Measurements from ENCODE around the gene PDCD6IP.

The PDCD6IP gene

GRCh38 chr3:33895658-33896057, 97.2 kb downstream of the PDCD6IP start:
- DNase-seq (ENCODE audit: low read depth) = no peak

DNA sequence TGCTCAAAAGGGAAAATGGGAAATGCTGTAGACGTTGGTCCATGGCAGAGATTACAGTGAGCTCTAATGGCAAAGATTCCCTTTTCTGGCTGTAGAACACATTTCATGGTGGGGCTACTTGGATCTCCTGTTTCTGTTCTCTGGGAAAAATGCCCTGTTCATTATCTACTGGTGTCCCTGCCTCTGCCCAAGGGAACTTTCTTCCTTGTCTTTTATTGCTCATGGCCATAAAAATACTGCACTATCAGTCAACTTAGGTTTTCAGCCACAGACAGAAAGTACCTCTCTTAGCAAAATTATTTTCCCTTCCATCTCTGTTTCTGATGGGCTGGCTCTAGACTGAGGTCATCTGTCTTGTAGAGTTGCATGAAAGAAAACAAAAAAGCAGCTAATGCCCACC, 98.9 kb downstream of the PDCD6IP start:
- no peak for DNase-seq (ENCODE audit: low read depth)

- no peak for DNase-seq (ENCODE audit: low read depth)
These were observed 100.5 kb downstream of the PDCD6IP start for GRCh38 chr3:33898901-33899300.

- no peak for DNase-seq (ENCODE audit: low read depth)
These were observed 102.0 kb downstream of the PDCD6IP start for GRCh38 chr3:33900440-33900808.

DNA sequence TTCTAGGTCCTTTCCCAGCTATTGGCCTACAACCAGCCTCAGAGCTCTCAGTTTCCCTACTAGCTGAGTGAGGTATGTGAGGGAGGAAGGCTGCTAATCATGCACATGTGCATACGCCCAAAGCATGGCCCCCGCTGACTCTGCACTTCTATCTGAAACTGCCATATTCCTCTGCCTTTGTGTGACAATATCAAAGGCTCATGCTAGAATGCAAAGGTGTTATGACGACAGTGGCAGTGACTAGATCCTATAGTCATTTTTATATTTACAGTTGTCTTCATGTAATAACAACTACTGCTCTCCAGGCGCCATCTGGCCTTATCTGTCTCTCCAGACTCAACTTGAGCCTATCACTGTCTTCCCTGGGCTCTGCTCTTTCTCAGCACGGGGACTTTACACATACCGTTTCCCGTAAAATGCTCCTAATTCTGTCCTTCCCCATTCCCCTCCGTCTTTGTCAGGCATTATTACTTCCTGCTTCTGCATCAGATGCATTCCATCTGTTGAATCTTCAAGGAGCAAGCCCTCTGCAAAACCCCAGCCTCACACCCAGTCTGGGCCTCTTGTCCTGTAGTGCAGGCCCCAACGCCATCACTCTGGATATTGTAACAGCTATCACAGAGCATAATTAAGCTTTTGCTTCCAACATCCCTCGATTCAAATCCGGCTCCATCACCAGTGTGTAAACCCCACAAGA, 102.5 kb downstream of the PDCD6IP start:
- DNase-seq (ENCODE audit: low read depth) = no peak

GRCh38 chr3:33901862-33902563, 103.6 kb downstream of the PDCD6IP start:
- DNase-seq (ENCODE audit: low read depth) = no peak

DNA sequence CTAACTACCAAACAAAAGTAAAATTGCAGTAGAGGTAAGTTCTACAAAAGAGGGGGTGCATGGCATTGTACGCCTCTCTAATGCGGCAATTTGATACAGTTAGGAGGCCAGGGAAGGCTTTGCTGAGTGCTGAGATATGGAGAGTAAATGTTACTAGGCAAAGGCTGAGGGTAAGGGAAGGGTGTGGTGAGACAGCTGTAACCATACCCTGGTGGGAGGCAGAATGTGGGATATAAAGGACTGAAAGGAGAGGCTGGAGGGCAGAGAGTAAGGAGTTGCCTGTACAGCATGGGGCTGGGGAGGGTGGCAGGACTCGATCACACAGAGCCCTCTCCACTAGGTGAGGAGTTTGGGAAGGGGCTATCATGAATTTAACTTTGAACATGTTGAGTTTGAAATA, 106.3 kb downstream of the PDCD6IP start:
- DNase-seq (ENCODE audit: low read depth) = no peak

DNA sequence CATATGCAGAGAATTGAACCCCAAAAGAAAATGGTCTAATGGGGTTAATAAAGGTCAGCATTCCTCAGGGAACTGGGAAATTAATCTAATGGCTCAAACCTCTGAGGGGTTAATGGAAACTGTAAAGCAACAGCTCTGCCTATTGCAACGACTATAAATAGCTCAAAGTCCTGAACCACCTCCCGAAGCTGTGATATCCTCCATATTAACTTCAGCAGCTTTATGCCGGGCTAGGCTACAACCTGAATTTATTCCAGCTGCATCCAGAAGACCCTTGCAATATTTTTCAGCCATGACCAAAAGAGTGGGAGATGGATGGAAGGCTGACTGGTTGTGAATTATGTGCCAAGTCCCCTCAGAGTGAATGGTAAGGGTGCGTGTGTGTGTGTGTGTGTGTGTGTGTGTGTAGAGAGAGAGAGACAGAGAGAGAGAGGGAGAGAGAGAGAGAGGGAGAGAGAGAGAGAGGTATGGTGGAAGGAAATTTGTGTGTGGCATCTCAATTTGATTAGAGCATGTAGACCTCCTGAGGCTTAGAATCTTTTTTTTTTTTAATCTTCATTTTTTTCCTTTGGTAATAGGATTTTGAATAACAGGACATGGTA, 109.9 kb downstream of the PDCD6IP start:
- no peak for DNase-seq (ENCODE audit: low read depth)

GRCh38 chr3:33909547-33909946, 111.1 kb downstream of the PDCD6IP start:
- no peak for DNase-seq (ENCODE audit: low read depth)

DNA sequence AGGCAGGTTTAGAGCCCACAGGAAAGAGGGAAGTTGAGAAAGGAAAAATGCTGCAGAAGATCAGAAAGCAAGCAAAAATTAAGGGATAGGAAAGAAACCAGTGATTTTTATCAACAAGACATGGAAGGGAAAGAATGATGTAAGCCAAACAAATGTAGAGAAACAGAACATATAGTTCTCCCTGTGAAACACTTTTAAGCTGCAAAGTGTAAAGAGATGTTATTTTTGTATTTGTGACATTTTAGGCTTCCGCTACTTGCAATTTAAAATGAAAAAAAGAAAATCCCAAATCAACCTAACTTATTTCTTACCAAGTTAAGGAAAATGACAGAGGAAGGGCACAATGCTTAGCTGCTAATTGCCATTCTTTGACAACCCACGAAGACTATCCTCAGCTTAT, 111.6 kb downstream of the PDCD6IP start:
- DNase-seq (ENCODE audit: low read depth) = no peak

- peak; percentile 83 for DNase-seq (ENCODE audit: low read depth)
These were observed 113.3 kb downstream of the PDCD6IP start for GRCh38 chr3:33911525-33912322.

- no peak for DNase-seq (ENCODE audit: low read depth)
These were observed 115.8 kb downstream of the PDCD6IP start for GRCh38 chr3:33914212-33914611.

DNA sequence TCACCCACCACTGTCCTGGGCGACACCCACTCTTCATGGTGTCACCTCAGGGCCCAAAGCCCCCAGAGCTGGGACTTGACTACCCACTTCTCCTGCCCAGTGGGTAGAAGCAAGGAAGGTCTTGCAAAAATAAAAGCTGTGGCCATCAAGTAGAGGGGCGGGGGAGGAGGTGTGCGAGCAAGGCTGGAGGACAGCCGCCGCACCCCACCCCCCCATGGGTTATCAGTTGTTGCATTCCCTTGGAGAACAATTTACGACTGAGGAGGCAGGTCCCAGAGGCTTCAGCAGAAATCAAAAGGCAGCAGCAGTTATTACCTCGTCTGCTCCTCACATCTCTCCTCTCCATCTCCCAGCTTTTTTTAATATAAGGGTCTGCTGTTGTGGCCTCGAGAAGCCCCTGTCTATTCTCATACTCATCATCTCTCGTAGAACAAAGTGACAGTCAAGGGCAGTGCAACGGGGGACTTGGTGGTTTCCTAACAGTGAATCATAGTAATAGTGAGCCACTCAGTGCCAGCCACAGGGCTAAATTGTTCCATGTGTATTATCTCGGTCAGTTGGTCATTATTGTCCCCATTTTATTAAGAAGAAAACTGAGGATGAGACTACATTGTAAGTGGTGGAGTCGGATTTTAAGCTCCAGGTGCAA, 116.4 kb downstream of the PDCD6IP start:
- DNase-seq (ENCODE audit: low read depth) = no peak

GRCh38 chr3:33915796-33916546, 117.5 kb downstream of the PDCD6IP start:
- DNase-seq (ENCODE audit: low read depth) = peak; percentile 23

DNA sequence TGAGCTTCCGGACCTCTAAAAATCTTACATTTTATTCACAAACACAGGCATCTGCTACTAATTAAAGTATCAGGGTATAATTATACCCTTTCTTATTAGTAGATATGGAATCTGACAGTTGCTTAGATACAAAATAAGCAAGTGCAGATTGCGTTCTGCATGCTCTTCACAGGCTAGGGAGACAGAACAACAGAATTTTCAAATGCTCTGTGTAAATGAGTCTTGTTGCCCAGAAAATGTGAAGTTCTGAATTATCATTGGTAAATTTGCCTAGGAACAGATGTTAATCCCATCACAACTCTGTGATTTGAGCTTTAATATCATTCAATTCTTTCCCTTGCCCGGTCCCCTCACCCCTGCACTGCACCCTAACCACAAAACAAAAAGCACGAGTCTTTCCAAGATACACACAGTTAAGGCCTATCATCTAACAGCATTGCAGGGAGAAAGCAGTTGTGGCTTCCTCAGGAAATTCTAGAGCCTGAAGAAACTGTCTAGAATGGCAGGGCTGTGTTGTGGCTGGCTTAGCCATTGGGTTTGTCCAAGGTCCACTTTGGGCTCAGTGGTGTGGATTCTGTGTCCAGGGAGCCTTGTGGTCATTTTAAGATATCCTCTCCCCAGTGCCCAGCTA, 119.8 kb downstream of the PDCD6IP start:
- DNase-seq (ENCODE audit: low read depth) = peak; percentile 26
